ENCODE results near the gene TMEM229B. TPM values are rescaled to one million over a fixed set of nuclear protein-coding genes. Genes with fewer than 3 reads are reported as not detected.

The TMEM229B gene
- polyA plus RNA-seq, 1 donor from 2014 or later: 4.2 TPM

DNA sequence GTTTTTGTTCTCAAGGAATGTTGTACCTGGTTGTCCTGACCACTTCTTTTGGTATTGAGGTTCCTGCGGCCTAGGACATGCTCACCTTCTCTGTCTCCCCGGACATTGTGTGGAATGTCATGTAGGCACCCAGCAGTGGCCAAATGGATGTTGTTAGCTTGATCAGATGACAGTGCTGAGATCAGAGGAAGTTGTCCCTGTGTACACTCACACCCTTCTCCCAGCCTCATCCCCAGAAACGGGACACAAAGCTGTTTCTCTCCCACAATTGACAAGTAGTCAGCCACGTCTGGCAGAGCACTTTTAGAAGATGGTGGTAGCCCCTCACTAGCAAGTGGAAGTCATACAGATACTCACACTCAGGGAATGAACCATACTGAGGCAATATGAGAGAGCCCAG lies 47.6 kb upstream of the TMEM229B start:
- Histone ChIP-seq H2AFZ (ENCODE audit: low read depth, low read length) (no peak overlapping the region), H4K20me1 (ENCODE audit: insufficient read depth) (no peaks in the 10 kb centered on the region), H3K9ac (ENCODE audit: low read length) (no peak overlapping the region), H3F3A (ENCODE audit: insufficient read depth, low read length, poor library complexity, severe bottlenecking) (no peaks in the 10 kb centered on the region), H3K79me2 (replicated peaks; ENCODE audit: insufficient read depth, low read length) (no peaks in the 10 kb centered on the region), H3K9me3 (ENCODE audit: low read length) (no peaks in the 10 kb centered on the region), H3K27me3 (ENCODE audit: insufficient read depth, low read depth, low read length) (no peaks in the 10 kb centered on the region), H3K4me2 (ENCODE audit: low read length) (no peak overlapping the region), H3K36me3 (ENCODE audit: insufficient read depth, low read length) (no peaks in the 10 kb centered on the region), H3K9me2 (ENCODE audit: insufficient read depth, low read length) (no peaks in the 10 kb centered on the region), H3K27ac (ENCODE audit: low read length) (no peak overlapping the region), H3K4me3 (ENCODE audit: low read length) (no peak overlapping the region)
- TF ChIP-seq SMC3 (conservative IDR thresholded peaks at IDR 0.05; ENCODE audit: poor library complexity) (no peak), RAD21 (conservative IDR thresholded peaks at IDR 0.05) (no peak), MXI1 (conservative IDR thresholded peaks at IDR 0.05; ENCODE audit: poor library complexity, severe bottlenecking) (no peak), EP300 (conservative IDR thresholded peaks at IDR 0.05; ENCODE audit: poor library complexity, severe bottlenecking) (no peak), TAF1 (IDR thresholded peaks at IDR 0.05; ENCODE audit: low read depth) (no peak)
- TF ChIP-seq, protein P1, sequence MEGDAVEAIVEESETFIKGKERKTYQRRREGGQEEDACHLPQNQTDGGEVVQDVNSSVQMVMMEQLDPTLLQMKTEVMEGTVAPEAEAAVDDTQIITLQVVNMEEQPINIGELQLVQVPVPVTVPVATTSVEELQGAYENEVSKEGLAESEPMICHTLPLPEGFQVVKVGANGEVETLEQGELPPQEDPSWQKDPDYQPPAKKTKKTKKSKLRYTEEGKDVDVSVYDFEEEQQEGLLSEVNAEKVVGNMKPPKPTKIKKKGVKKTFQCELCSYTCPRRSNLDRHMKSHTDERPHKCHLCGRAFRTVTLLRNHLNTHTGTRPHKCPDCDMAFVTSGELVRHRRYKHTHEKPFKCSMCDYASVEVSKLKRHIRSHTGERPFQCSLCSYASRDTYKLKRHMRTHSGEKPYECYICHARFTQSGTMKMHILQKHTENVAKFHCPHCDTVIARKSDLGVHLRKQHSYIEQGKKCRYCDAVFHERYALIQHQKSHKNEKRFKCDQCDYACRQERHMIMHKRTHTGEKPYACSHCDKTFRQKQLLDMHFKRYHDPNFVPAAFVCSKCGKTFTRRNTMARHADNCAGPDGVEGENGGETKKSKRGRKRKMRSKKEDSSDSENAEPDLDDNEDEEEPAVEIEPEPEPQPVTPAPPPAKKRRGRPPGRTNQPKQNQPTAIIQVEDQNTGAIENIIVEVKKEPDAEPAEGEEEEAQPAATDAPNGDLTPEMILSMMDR (IDR thresholded peaks at IDR 0.05; ENCODE audit: poor library complexity, severe bottlenecking): no peak
- TF ChIP-seq, protein P2, sequence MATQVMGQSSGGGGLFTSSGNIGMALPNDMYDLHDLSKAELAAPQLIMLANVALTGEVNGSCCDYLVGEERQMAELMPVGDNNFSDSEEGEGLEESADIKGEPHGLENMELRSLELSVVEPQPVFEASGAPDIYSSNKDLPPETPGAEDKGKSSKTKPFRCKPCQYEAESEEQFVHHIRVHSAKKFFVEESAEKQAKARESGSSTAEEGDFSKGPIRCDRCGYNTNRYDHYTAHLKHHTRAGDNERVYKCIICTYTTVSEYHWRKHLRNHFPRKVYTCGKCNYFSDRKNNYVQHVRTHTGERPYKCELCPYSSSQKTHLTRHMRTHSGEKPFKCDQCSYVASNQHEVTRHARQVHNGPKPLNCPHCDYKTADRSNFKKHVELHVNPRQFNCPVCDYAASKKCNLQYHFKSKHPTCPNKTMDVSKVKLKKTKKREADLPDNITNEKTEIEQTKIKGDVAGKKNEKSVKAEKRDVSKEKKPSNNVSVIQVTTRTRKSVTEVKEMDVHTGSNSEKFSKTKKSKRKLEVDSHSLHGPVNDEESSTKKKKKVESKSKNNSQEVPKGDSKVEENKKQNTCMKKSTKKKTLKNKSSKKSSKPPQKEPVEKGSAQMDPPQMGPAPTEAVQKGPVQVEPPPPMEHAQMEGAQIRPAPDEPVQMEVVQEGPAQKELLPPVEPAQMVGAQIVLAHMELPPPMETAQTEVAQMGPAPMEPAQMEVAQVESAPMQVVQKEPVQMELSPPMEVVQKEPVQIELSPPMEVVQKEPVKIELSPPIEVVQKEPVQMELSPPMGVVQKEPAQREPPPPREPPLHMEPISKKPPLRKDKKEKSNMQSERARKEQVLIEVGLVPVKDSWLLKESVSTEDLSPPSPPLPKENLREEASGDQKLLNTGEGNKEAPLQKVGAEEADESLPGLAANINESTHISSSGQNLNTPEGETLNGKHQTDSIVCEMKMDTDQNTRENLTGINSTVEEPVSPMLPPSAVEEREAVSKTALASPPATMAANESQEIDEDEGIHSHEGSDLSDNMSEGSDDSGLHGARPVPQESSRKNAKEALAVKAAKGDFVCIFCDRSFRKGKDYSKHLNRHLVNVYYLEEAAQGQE (IDR thresholded peaks at IDR 0.05; ENCODE audit: borderline replicate concordance): no peak

DNA sequence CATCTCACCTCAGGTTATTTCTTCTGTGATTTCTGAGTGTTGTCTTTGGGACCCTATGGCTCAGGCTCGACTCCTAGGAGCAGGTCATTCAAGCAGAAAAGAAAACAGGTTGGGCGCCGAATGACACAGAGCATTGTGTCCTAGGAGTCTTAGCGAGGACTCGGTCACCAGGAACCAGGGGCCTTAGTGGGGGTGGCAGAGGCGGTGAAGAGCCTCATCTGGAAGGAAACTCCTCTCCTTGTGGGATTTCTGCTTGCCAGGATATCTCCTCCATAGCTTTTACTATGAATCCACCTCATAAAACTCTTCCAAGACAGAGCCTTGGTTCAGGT lies 45.2 kb upstream of the TMEM229B start:
- H2AFZ ChIP-seq (ENCODE audit: low read depth, low read length): peak overlapping the region; percentile 94
- H3K9me2 ChIP-seq (ENCODE audit: insufficient read depth, low read length): no peaks in the 10 kb centered on the region
- no peaks in the 10 kb centered on the region for H3K9me3 ChIP-seq (ENCODE audit: low read length)
- peak overlapping the region; percentile 74 for H3K27ac ChIP-seq (ENCODE audit: low read length)
- no peaks in the 10 kb centered on the region for H3K79me2 ChIP-seq (replicated peaks; ENCODE audit: insufficient read depth, low read length)
- peak overlapping the region; percentile 85 for H3K9ac ChIP-seq (ENCODE audit: low read length)
- peak overlapping the region; percentile 93 for H3K4me3 ChIP-seq (ENCODE audit: low read length)
- H3K27me3 ChIP-seq (ENCODE audit: insufficient read depth, low read depth, low read length): no peaks in the 10 kb centered on the region
- H3K4me2 ChIP-seq (ENCODE audit: low read length): peak overlapping the region; percentile 29
- no peak for TF ChIP-seq EZH2 (IDR thresholded peaks at IDR 0.05; ENCODE audit: borderline replicate concordance, insufficient read depth, low read length, poor library complexity, severe bottlenecking)
- TF ChIP-seq, protein P2 (IDR thresholded peaks at IDR 0.05; ENCODE audit: borderline replicate concordance): peak; percentile 44
- H4K20me1 ChIP-seq (ENCODE audit: insufficient read depth): no peaks in the 10 kb centered on the region
- H3K36me3 ChIP-seq (ENCODE audit: insufficient read depth, low read length): no peaks in the 10 kb centered on the region
- no peaks in the 10 kb centered on the region for H3F3A ChIP-seq (ENCODE audit: insufficient read depth, low read length, poor library complexity, severe bottlenecking)

All from neural cell (in vitro differentiated cells).